HepG2 (cell line): ENCODE data around the gene ZNRF3. TPM values are rescaled to one million over a fixed set of nuclear protein-coding genes. Genes with fewer than 3 reads are reported as not detected.

Source experiments
- KAT2B ChIP-seq: fragments of 150-350 bp; IDR thresholded peaks from 2 replicates; pipeline ENCODE4 v1.6.1; 2014; ENCODE audit warnings: low read depth, low read length, borderline replicate concordance
- MIER2 ChIP-seq: IDR thresholded peaks from 2 replicates; pipeline ENCODE4 v1.6.1; 2016; ENCODE audit warnings: missing biosample characterization, missing genetic modification reagents
- PHF20 ChIP-seq: sonication (generic); formaldehyde crosslinking; IDR thresholded peaks from 2 replicates; pipeline ENCODE4 v1.5.0; 2020; ENCODE audit warnings: mild to moderate bottlenecking, missing genetic modification reagents
- RERE ChIP-seq: IDR thresholded peaks from 2 replicates; pipeline ENCODE4 v1.6.1; 2016; ENCODE audit warnings: low read depth, missing genetic modification reagents, missing compliant biosample characterization
- RFXANK ChIP-seq: IDR thresholded peaks from 2 replicates; pipeline ENCODE4 v1.6.1; 2016
- SIN3A ChIP-seq: IDR thresholded peaks from 2 replicates; pipeline ENCODE4 v1.6.1; 2011; ENCODE audit warnings: low read depth, mild to moderate bottlenecking, control low read depth, low read length, borderline replicate concordance
- SKI ChIP-seq: fragments of 450-650 bp; IDR thresholded peaks from one replicate; pipeline ENCODE4 v1.6.1; 2018; ENCODE audit warnings: mild to moderate bottlenecking; ENCODE audit not compliant: partially characterized antibody
- SP2 ChIP-seq: sonication (generic); formaldehyde crosslinking; IDR thresholded peaks from 2 replicates; pipeline ENCODE4 v1.5.1; 2020; ENCODE audit warnings: mild to moderate bottlenecking, missing genetic modification reagents
- SP5 ChIP-seq: IDR thresholded peaks from 2 replicates; pipeline ENCODE4 v1.6.1; 2016; ENCODE audit warnings: low read depth, borderline replicate concordance
- TGIF2 ChIP-seq: IDR thresholded peaks from 2 replicates; pipeline ENCODE4 v1.6.1; 2016; ENCODE audit warnings: control low read depth, missing compliant biosample characterization
- TRIM22 ChIP-seq: fragments of 450-650 bp; IDR thresholded peaks from 2 replicates; pipeline ENCODE4 v1.6.1; 2017
- ZHX2 ChIP-seq, 2 experiments: sonication (generic) in 1 of 2; formaldehyde crosslinking in 1 of 2; IDR thresholded peaks; 2 replicates each; pipeline versions ENCODE4 v1.6.1 to v1.9.0; 2014 to 2022; ENCODE audit warnings: antibody characterized with exemption in 1 of 2, borderline replicate concordance in 1 of 2, inconsistent platforms in 1 of 2, low read depth in 1 of 2, missing genetic modification reagents in 1 of 2
- ZNF691 ChIP-seq: sonication (generic); formaldehyde crosslinking; IDR thresholded peaks from 2 replicates; pipeline ENCODE4 v1.4.0; 2020; ENCODE audit warnings: missing genetic modification reagents, low read depth, mild to moderate bottlenecking, borderline replicate concordance
- polyA plus RNA-seq, 8 experiments: library from polyadenylated mRNA; depleted of rRNA in 3 of 8; stranded (reverse) in 7 of 8; unstranded in 1 of 8; fragments of >200 nt; fragmentation: Illumina TruSeq in 4 of 8; extraction: Trizol in 4 of 8; gene quantifications; 2 replicates each; pipeline versions ENCODE4 v1.2.1 to v1.2.3, GENCODE V29; 2011 to 2016; ENCODE audit warnings: low read depth in 4 of 8, missing spikeins in 1 of 8, mixed read lengths in 1 of 8; ENCODE audit not compliant: insufficient read depth in 1 of 8
- total RNA-seq, 5 experiments: library from RNA; depleted of rRNA; stranded (reverse); fragments of >200 nt; fragmentation: Illumina TruSeq; extraction: Trizol; gene quantifications; 2 replicates each; pipeline ENCODE4 v1.2.3, GENCODE V29; 2016; ENCODE audit warnings: low read depth in 1 of 5
- TF ChIP-seq, protein P1 (sequence below): IDR thresholded peaks from 2 replicates; pipeline ENCODE4 v1.6.1; 2016

Gene ZNRF3
- total and polyA plus RNA-seq, 2 of the 13 experiments (the other 11 are each of a cell fraction or from before 2014, with no cell fraction given), result 20.3 to 36.7 TPM

GRCh38 chr22:28892175-28892731 lies 8.9 kb downstream of the ZNRF3 start (continued):
- TF ChIP-seq ZNF691 (CRISPR knock-in tag) (no peak), KAT2B (no peak), SKI (no peak), RFXANK (no peak), SIN3A (no peak), ZHX2 (IDR thresholded peaks at IDR 0.05; ENCODE audit: low read depth) (no peak), ZHX2 (CRISPR knock-in tag; IDR thresholded peaks at IDR 0.05; ENCODE audit: borderline replicate concordance) (no peak), SP2 (CRISPR knock-in tag) (no peak), PHF20 (CRISPR knock-in tag) (no peak), MIER2 (CRISPR knock-in tag) (no peak), RERE (peak; percentile 37; the same call in 1 of the 2 replicates), TRIM22 (no peak), TGIF2 (CRISPR knock-in tag) (peak; percentile 34; the same call in 1 of the 2 replicates), SP5 (CRISPR knock-in tag) (peak; percentile 12; the same call in 1 of the 2 replicates)
- TF ChIP-seq, protein P1, sequence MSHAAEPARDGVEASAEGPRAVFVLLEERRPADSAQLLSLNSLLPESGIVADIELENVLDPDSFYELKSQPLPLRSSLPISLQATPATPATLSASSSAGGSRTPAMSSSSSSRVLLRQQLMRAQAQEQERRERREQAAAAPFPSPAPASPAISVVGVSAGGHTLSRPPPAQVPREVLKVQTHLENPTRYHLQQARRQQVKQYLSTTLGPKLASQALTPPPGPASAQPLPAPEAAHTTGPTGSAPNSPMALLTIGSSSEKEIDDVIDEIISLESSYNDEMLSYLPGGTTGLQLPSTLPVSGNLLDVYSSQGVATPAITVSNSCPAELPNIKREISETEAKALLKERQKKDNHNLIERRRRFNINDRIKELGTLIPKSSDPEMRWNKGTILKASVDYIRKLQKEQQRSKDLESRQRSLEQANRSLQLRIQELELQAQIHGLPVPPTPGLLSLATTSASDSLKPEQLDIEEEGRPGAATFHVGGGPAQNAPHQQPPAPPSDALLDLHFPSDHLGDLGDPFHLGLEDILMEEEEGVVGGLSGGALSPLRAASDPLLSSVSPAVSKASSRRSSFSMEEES (CRISPR knock-in tag), result no peak
